GM23338 (cell line): Measurements from ENCODE around the gene WDR1. TPM values are rescaled to one million over a fixed set of nuclear protein-coding genes. Genes with fewer than 3 reads are reported as not detected.

ENCODE experiments used
- ATAC-seq: fragments of 200-7000 bp; cut with Tn5 transposase; 3 replicates; pipeline ENCODE4 v1.9.1; 2020
- DNase-seq: peaks from one replicate; pipeline ENCODE4 v3.0.0-alpha.2; 2015; ENCODE audit warnings: low spot score
- H2AFZ ChIP-seq: fragments of 200-600 bp; sonication (generic); 2 replicates; pipeline ENCODE4 v1.8.0; 2016; ENCODE audit warnings: antibody characterized with exemption, mild to moderate bottlenecking, moderate library complexity
- H3F3A ChIP-seq: fragments of 200-600 bp; sonication (generic); replicated peaks from 2 replicates; pipeline ENCODE4 v1.8.0; 2017; ENCODE audit warnings: antibody characterized with exemption, mixed run types, low read depth
- H3K27ac ChIP-seq: fragments of 200-600 bp; sonication (generic); 2 replicates; pipeline ENCODE4 v1.6.1; 2016; ENCODE audit warnings: low read depth
- H3K27me3 ChIP-seq: fragments of 200-600 bp; sonication (generic); 2 replicates; pipeline ENCODE4 v1.8.0; 2016; ENCODE audit warnings: mild to moderate bottlenecking, mixed run types, moderate library complexity; ENCODE audit not compliant: insufficient read depth
- H3K36me3 ChIP-seq: fragments of 200-600 bp; sonication (generic); 2 replicates; pipeline ENCODE4 v1.8.0; 2016; ENCODE audit warnings: mild to moderate bottlenecking; ENCODE audit not compliant: insufficient read depth
- H3K4me1 ChIP-seq: fragments of 200-600 bp; sonication (generic); 2 replicates; pipeline ENCODE4 v1.8.0; 2016; ENCODE audit warnings: mild to moderate bottlenecking, moderate library complexity; ENCODE audit not compliant: insufficient read depth
- H3K4me2 ChIP-seq: fragments of 200-600 bp; sonication (generic); 2 replicates; pipeline ENCODE4 v1.7.1; 2017; ENCODE audit warnings: mixed run types
- H3K4me3 ChIP-seq: fragments of 200-600 bp; sonication (generic); 2 replicates; pipeline ENCODE4 v1.6.1; 2016; ENCODE audit warnings: mixed run types
- H3K79me2 ChIP-seq: fragments of 200-600 bp; sonication (generic); replicated peaks from 2 replicates; pipeline ENCODE4 v1.8.0; 2017; ENCODE audit warnings: mild to moderate bottlenecking; ENCODE audit not compliant: insufficient read depth
- H3K9me2 ChIP-seq: fragments of 200-600 bp; sonication (generic); 2 replicates; pipeline ENCODE4 v1.8.0; 2017; ENCODE audit not compliant: insufficient read depth
- H4K20me1 ChIP-seq: fragments of 200-600 bp; sonication (generic); replicated peaks from 2 replicates; pipeline ENCODE4 v1.8.0; 2017; ENCODE audit warnings: mild to moderate bottlenecking; ENCODE audit not compliant: insufficient read depth
- H3K27ac Mint-ChIP-seq: 2 replicates; pipeline ENCODE4 v1.8.0; 2020; ENCODE audit warnings: inconsistent platforms, mild to moderate bottlenecking, moderate library complexity, mixed read lengths
- H3K27me3 Mint-ChIP-seq: 3 replicates; pipeline ENCODE4 v1.8.0; 2022; ENCODE audit warnings: low read depth, mild to moderate bottlenecking, moderate library complexity, mixed read lengths, inconsistent platforms; ENCODE audit not compliant: insufficient read depth, poor library complexity
- H3K36me3 Mint-ChIP-seq: 3 replicates; pipeline ENCODE4 v1.8.0; 2021; ENCODE audit warnings: low read depth, mild to moderate bottlenecking, inconsistent platforms, moderate library complexity, mixed read lengths
- H3K4me1 Mint-ChIP-seq: 3 replicates; pipeline ENCODE4 v1.8.0; 2020; ENCODE audit warnings: mild to moderate bottlenecking, inconsistent platforms, mixed read lengths
- H3K4me3 Mint-ChIP-seq: 3 replicates; pipeline ENCODE4 v1.8.0; 2021; ENCODE audit warnings: moderate library complexity, mild to moderate bottlenecking, inconsistent platforms, mixed read lengths
- H3K9me3 Mint-ChIP-seq: 3 replicates; pipeline ENCODE4 v1.8.0; 2020; ENCODE audit warnings: moderate library complexity, mild to moderate bottlenecking, inconsistent platforms, mixed read lengths
- CREB1 ChIP-seq: fragments of 250-450 bp; sonication (Bioruptor Pico); IDR thresholded peaks from 2 replicates; pipeline ENCODE4 v1.5.0; 2020; ENCODE audit warnings: low read depth, mild to moderate bottlenecking, moderate library complexity
- CTCF ChIP-seq, 2 experiments: fragments of 200-600 bp in 1 of 2; sonication (generic) in 1 of 2; conservative IDR thresholded peaks; 2 replicates each; pipeline versions ENCODE4 v1.5.1 to v1.6.1; 2016 to 2017; ENCODE audit warnings: antibody characterized with exemption in 2 of 2, low read depth in 2 of 2, mild to moderate bottlenecking in 2 of 2, moderate library complexity in 1 of 2
- EZH2 ChIP-seq: fragments of 200-600 bp; sonication (generic); IDR thresholded peaks from one replicate; pipeline ENCODE4 v1.8.0; 2017; ENCODE audit warnings: antibody characterized with exemption, mild to moderate bottlenecking, low read depth; ENCODE audit not compliant: unreplicated experiment
- EZH2phosphoT487 ChIP-seq: fragments of 200-600 bp; sonication (generic); IDR thresholded peaks from one replicate; pipeline ENCODE4 v1.8.1; 2018; ENCODE audit warnings: antibody characterized with exemption; ENCODE audit not compliant: unreplicated experiment
- JUNB ChIP-seq: IDR thresholded peaks from one replicate; pipeline ENCODE4 v1.6.1; 2016; ENCODE audit warnings: antibody characterized with exemption; ENCODE audit not compliant: unreplicated experiment
- REST ChIP-seq: IDR thresholded peaks from one replicate; pipeline ENCODE4 v1.6.1; 2018; ENCODE audit warnings: antibody characterized with exemption; ENCODE audit not compliant: unreplicated experiment
- ZNF331 ChIP-seq: fragments of 250-450 bp; sonication (Bioruptor Pico); IDR thresholded peaks from 2 replicates; pipeline ENCODE4 v1.5.0; 2020; ENCODE audit warnings: low read depth, mild to moderate bottlenecking, moderate library complexity
- ZNF462 ChIP-seq: fragments of 250-450 bp; sonication (Bioruptor Pico); IDR thresholded peaks from 2 replicates; pipeline ENCODE4 v1.5.0; 2020; ENCODE audit warnings: mild to moderate bottlenecking, moderate library complexity
- polyA plus RNA-seq: library from polyadenylated mRNA; unstranded; fragments of >200 nt; fragmentation: Nextera tagmentation; extraction: Ambion mirVana; gene quantifications from 2 replicates; pipeline ENCODE4 v1.2.1, GENCODE V29; 2016
- total RNA-seq: library from RNA; depleted of rRNA; stranded (reverse); fragments of >200 nt; shearing (Covaris generic); gene quantifications from 2 replicates; pipeline ENCODE4 v1.2.3, GENCODE V29; 2014

Gene WDR1
- total and polyA plus RNA-seq, 2 experiments from 2014 or later: 93.2 to 248 TPM

GRCh38 chr4:10114607-10115006 lies 2.0 kb downstream of the WDR1 start (continued):
- no peak for TF ChIP-seq ZNF462
- no peak for TF ChIP-seq ZNF331

GRCh38 chr4:10114147-10114546 lies 2.5 kb downstream of the WDR1 start:
- 0 out of 2 replicates have a peak, but pooled peaks cover 3% of the 10 kb centered on the region for H3F3A ChIP-seq
- H3K79me2 ChIP-seq: peaks cover 74% of the 10 kb centered on the region
- Mint-ChIP-seq H3K4me1 (peaks cover 81% of the 10 kb centered on the region), H3K27me3 (peaks cover 41% of the 10 kb centered on the region), H3K4me3 (peak overlapping the region; percentile 96), H3K9me3 (no peaks in the 10 kb centered on the region; the same call in 2 of the 3 replicates), H3K27ac (peak overlapping the region; percentile 57; the same call in 1 of the 2 replicates), H3K36me3 (peaks cover 70% of the 10 kb centered on the region)
- no peaks in the 10 kb centered on the region for H3K27me3 ChIP-seq
- H4K20me1 ChIP-seq: peaks cover 51% of the 10 kb centered on the region
- ATAC-seq (no peak), DNase-seq (no peak)
- H3K4me1 ChIP-seq: peaks cover 36% of the 10 kb centered on the region
- H3K9me2 ChIP-seq: no peaks in the 10 kb centered on the region
- H3K4me3 ChIP-seq: no peak overlapping the region
- H3K4me2 ChIP-seq: no peak overlapping the region
- no peak overlapping the region for H3K27ac ChIP-seq
- peaks cover 39% of the 10 kb centered on the region for H3K36me3 ChIP-seq
- no peak overlapping the region for H2AFZ ChIP-seq
- TF ChIP-seq EZH2: no peak
- TF ChIP-seq ZNF331: no peak
- no peak for TF ChIP-seq EZH2phosphoT487
- no peak for TF ChIP-seq JUNB
- no peak for TF ChIP-seq CTCF (conservative IDR thresholded peaks at IDR 0.05; ENCODE audit: low read depth in 2 of 2)
- no peak for TF ChIP-seq REST
- no peak for TF ChIP-seq CREB1 (CRISPR knock-in tag)
